HCT116 (cell line): ENCODE measurements around the gene TPM3. TPM values are rescaled to one million over a fixed set of nuclear protein-coding genes. Genes with fewer than 3 reads are reported as not detected.

Experiments
- ATAC-seq: fragments of 200-7000 bp; cut with Tn5 transposase; 2 replicates; pipeline ENCODE4 v1.9.1; 2020; ENCODE audit warnings: mild to moderate bottlenecking, moderate library complexity
- BruUV-seq: library from RNA; stranded (reverse); fragments of 400-500 nt; replicated peaks from 2 replicates; lab custom pipeline; 2021; lab: Mats Ljungman, UMichigan
- CTCF ChIA-PET: fragments of 300-600 bp; sonication (Branson Sonifier 250); formaldehyde crosslinking; loops from one replicate; lab custom pipeline; 2021; ENCODE audit warnings: antibody characterized with exemption; lab: Charles Lee
- POLR2A ChIA-PET: fragments of 300-600, 350-600 bp; sonication (Branson Sonifier 250); formaldehyde crosslinking; loops from one replicate; lab custom pipeline; 2021; ENCODE audit warnings: antibody characterized with exemption; lab: Charles Lee
- RAD21 ChIA-PET, 2 experiments: fragments of 300-600 bp; sonication (Branson Sonifier 250); formaldehyde crosslinking; loops; one replicate each; lab custom pipeline; 2023; ENCODE audit warnings: low total read pairs in 2 of 2; ENCODE audit not compliant: uncharacterized antibody in 2 of 2, unreplicated experiment in 2 of 2, low non-redundant PET in 1 of 2; lab: Charles Lee
- DNase-seq: peaks from one replicate; pipeline ENCODE4 v3.0.0-alpha.2; 2010; ENCODE audit warnings: low read depth, low spot score
- H2AFZ ChIP-seq: fragments of 200-600 bp; shearing (Covaris generic), sonication (generic); 2 replicates; pipeline ENCODE4 v1.6.1; 2017; ENCODE audit warnings: low read depth, mixed run types, mixed read lengths, antibody characterized with exemption, low read length; ENCODE audit not compliant: poor library complexity, severe bottlenecking
- H3K27ac ChIP-seq: 2 replicates; pipeline ENCODE4 v1.5.1; 2012; ENCODE audit warnings: low read depth, low read length
- H3K27me3 ChIP-seq: fragments of 200-600 bp; sonication (generic); 2 replicates; pipeline ENCODE4 v1.6.1; 2016; ENCODE audit warnings: mixed run types, low read length, mixed read lengths; ENCODE audit not compliant: insufficient read depth
- H3K36me3 ChIP-seq, 2 experiments: fragments of 200-500 bp in 1 of 2; fragments of 200-600 bp in 1 of 2; sonication (Bioruptor generic) in 1 of 2; sonication (generic) in 1 of 2; 2 replicates each; pipeline versions ENCODE4 v1.5.1 to v1.6.1; 2014 to 2016; ENCODE audit warnings: low read length in 2 of 2, inconsistent platforms in 1 of 2, mixed read lengths in 1 of 2, mixed run types in 1 of 2; ENCODE audit not compliant: insufficient read depth in 2 of 2, control insufficient read depth in 1 of 2
- H3K4me1 ChIP-seq, 2 experiments: fragments of 200-600 bp in 1 of 2; sonication (generic) in 1 of 2; 2 replicates each; pipeline versions ENCODE4 v1.5.1 to v1.6.1; 2012 to 2017; ENCODE audit warnings: low read length in 2 of 2, inconsistent platforms in 1 of 2, mild to moderate bottlenecking in 1 of 2, mixed read lengths in 1 of 2, mixed run types in 1 of 2, moderate library complexity in 1 of 2; ENCODE audit not compliant: insufficient read depth in 2 of 2, control insufficient read depth in 1 of 2
- H3K4me2 ChIP-seq: fragments of 200-600 bp; sonication (generic); 2 replicates; pipeline ENCODE4 v1.6.1; 2017; ENCODE audit warnings: mixed run types, low read length, mixed read lengths
- H3K4me3 ChIP-seq, 2 experiments: fragments of 200-600 bp in 1 of 2; sonication (generic) in 1 of 2; replicated peaks in 1 of 2; 2 replicates each; pipeline ENCODE4 v1.5.1; 2011 to 2016; ENCODE audit warnings: low read length in 2 of 2, control low read depth in 1 of 2, low read depth in 1 of 2, mild to moderate bottlenecking in 1 of 2, mixed read lengths in 1 of 2, mixed run types in 1 of 2
- H3K79me2 ChIP-seq: fragments of 200-600 bp; sonication (generic); 2 replicates; pipeline ENCODE4 v1.6.1; 2017; ENCODE audit warnings: mild to moderate bottlenecking, mixed run types, low read length, moderate library complexity, mixed read lengths; ENCODE audit not compliant: insufficient read depth
- H3K9ac ChIP-seq: fragments of 200-600 bp; sonication (generic); 2 replicates; pipeline ENCODE4 v1.6.1; 2016; ENCODE audit warnings: low read length, mixed read lengths
- H3K9me2 ChIP-seq: fragments of 200-600 bp; sonication (generic), shearing (Covaris generic); 2 replicates; pipeline ENCODE4 v1.6.1; 2017; ENCODE audit warnings: mixed run types, mild to moderate bottlenecking, moderate library complexity; ENCODE audit not compliant: insufficient read depth
- H3K9me3 ChIP-seq, 2 experiments: fragments of 200-500 bp in 1 of 2; fragments of 200-600 bp in 1 of 2; sonication (Bioruptor generic) in 1 of 2; sonication (generic) in 1 of 2; 2 replicates each; pipeline ENCODE4 v1.6.1; 2014 to 2017; ENCODE audit warnings: low read length in 2 of 2, mixed read lengths in 2 of 2, inconsistent platforms in 1 of 2, low read depth in 1 of 2, mild to moderate bottlenecking in 1 of 2, mixed run types in 1 of 2, moderate library complexity in 1 of 2; ENCODE audit not compliant: control insufficient read depth in 1 of 2, insufficient read depth in 1 of 2
- H4K20me1 ChIP-seq: fragments of 200-600 bp; sonication (generic), shearing (Covaris generic); 2 replicates; pipeline ENCODE4 v1.6.1; 2017; ENCODE audit warnings: mixed run types, mild to moderate bottlenecking, moderate library complexity; ENCODE audit not compliant: insufficient read depth
- ATF3 ChIP-seq: IDR thresholded peaks from 2 replicates; pipeline ENCODE4 v1.6.1; 2012
- CBX3 ChIP-seq: IDR thresholded peaks from 2 replicates; pipeline ENCODE4 v1.6.1; 2012; ENCODE audit warnings: low read depth
- CEBPB ChIP-seq: IDR thresholded peaks from 2 replicates; pipeline ENCODE4 v1.6.1; 2012; ENCODE audit warnings: low read depth
- CTCF ChIP-seq, 3 experiments: fragments of 200-600 bp in 1 of 3; sonication (generic) in 1 of 3; IDR thresholded peaks in 2 of 3; conservative IDR thresholded peaks in 1 of 3; 2 replicates each; pipeline ENCODE4 v1.5.1; 2012 to 2017; ENCODE audit warnings: low read depth in 2 of 3, low read length in 2 of 3, antibody characterized with exemption in 1 of 3, borderline replicate concordance in 1 of 3, control low read depth in 1 of 3, mild to moderate bottlenecking in 1 of 3, mixed read lengths in 1 of 3, mixed run types in 1 of 3, moderate library complexity in 1 of 3; ENCODE audit not compliant: insufficient read depth in 1 of 3
- EGR1 ChIP-seq: IDR thresholded peaks from 2 replicates; pipeline ENCODE4 v1.6.1; 2012; ENCODE audit warnings: low read depth
- ELF1 ChIP-seq: IDR thresholded peaks from 2 replicates; pipeline ENCODE4 v1.6.1; 2012; ENCODE audit warnings: low read depth, borderline replicate concordance
- EZH2phosphoT487 ChIP-seq: fragments of 200-600 bp; IDR thresholded peaks from 2 replicates; pipeline ENCODE4 v1.6.1; 2018; ENCODE audit warnings: antibody characterized with exemption, borderline replicate concordance
- FOSL1 ChIP-seq: IDR thresholded peaks from 2 replicates; pipeline ENCODE4 v1.6.1; 2012; ENCODE audit warnings: low read depth
- JUND ChIP-seq: IDR thresholded peaks from 2 replicates; pipeline ENCODE4 v1.6.1; 2012
- MAX ChIP-seq: IDR thresholded peaks from 2 replicates; pipeline ENCODE4 v1.6.1; 2012
- POLR2AphosphoS5 ChIP-seq: IDR thresholded peaks from 2 replicates; pipeline ENCODE4 v1.6.1; 2011; ENCODE audit warnings: mild to moderate bottlenecking, low read depth, low read length, moderate library complexity
- RAD21 ChIP-seq: IDR thresholded peaks from 2 replicates; pipeline ENCODE4 v1.6.1; 2012; ENCODE audit warnings: low read depth, mild to moderate bottlenecking
- REST ChIP-seq: IDR thresholded peaks from 2 replicates; pipeline ENCODE4 v1.6.1; 2012; ENCODE audit warnings: low read depth
- SIN3A ChIP-seq: IDR thresholded peaks from 2 replicates; pipeline ENCODE4 v1.6.1; 2012; ENCODE audit warnings: low read depth
- SP1 ChIP-seq: IDR thresholded peaks from 2 replicates; pipeline ENCODE4 v1.6.1; 2012; ENCODE audit warnings: low read depth
- SRF ChIP-seq: IDR thresholded peaks from 2 replicates; pipeline ENCODE4 v1.6.1; 2012; ENCODE audit warnings: low read depth
- YY1 ChIP-seq: IDR thresholded peaks from 2 replicates; pipeline ENCODE4 v1.6.1; 2011; ENCODE audit warnings: low read length, low read depth, moderate library complexity, mild to moderate bottlenecking; ENCODE audit not compliant: insufficient replicate concordance; ENCODE audit errors: extremely low read depth
- ZBTB33 ChIP-seq: IDR thresholded peaks from 2 replicates; pipeline ENCODE4 v1.6.1; 2011; ENCODE audit warnings: mild to moderate bottlenecking, low read length, moderate library complexity; ENCODE audit not compliant: insufficient replicate concordance; ENCODE audit errors: extremely low read depth
- ZNF274 ChIP-seq: fragments of 200-500 bp; sonication (Bioruptor generic); IDR thresholded peaks from 2 replicates; pipeline ENCODE4 v1.6.1; 2014; ENCODE audit warnings: mild to moderate bottlenecking, low read depth, low read length, inconsistent platforms
- intact Hi-C: fragments of 100-400 bp; cut with micrococcal nuclease; formaldehyde crosslinking; loops from 2 replicates; pipeline ENCODE4 v1.10.0; 2022
- total RNA-seq: library from RNA; stranded (reverse); gene quantifications from one replicate; pipeline ENCODE4 v1.2.1, GENCODE V29; 2021; ENCODE audit not compliant: unreplicated experiment

Gene TPM3
- total RNA-seq, 1 experiment from 2014 or later: 457 TPM

GRCh38 chr1:154186852-154187501, 4.9 kb downstream of the TPM3 start:
- Histone ChIP-seq H4K20me1 (peaks cover 2% of the 10 kb centered on the region; the same call in 1 of the 2 replicates), H3K36me3 (no peaks in the 10 kb centered on the region)
- TF ChIP-seq JUND: no peak
- no peak for TF ChIP-seq CTCF (IDR thresholded peaks at IDR 0.05 in 2 of 3, conservative IDR thresholded peaks at IDR 0.05 in 1 of 3; ENCODE audit: borderline replicate concordance in 1 of 3, insufficient read depth in 1 of 3, low read depth in 2 of 3, low read length in 2 of 3)
- no peak for TF ChIP-seq SRF
- TF ChIP-seq ZBTB33: no peak
- no peak for TF ChIP-seq ATF3
- TF ChIP-seq REST: no peak
- no peak for TF ChIP-seq SP1
- no peak for TF ChIP-seq YY1
- no peak for TF ChIP-seq RAD21
- no peak for TF ChIP-seq EZH2phosphoT487
- no peak for TF ChIP-seq MAX
- no peak for TF ChIP-seq EGR1
- no peak for TF ChIP-seq ELF1
- TF ChIP-seq FOSL1: no peak
- TF ChIP-seq SIN3A: no peak
- TF ChIP-seq CBX3: no peak
- no peak for TF ChIP-seq POLR2AphosphoS5
- no peak for TF ChIP-seq CEBPB
- TF ChIP-seq ZNF274: no peak
- TF ChIP-seq, all 23 proteins: peak for 0
- Histone ChIP-seq H3K27ac (no peak overlapping the region), H3K27me3 (peaks cover 9% of the 10 kb centered on the region; the same call in 1 of the 2 replicates), H3K4me1 (peaks cover 8 to 20% of the 10 kb centered on the region in 2 experiments), H3K9me3 (no peaks in the 10 kb centered on the region), H3K4me2 (no peak overlapping the region), H3K4me3 (no peak overlapping the region), H2AFZ (no peak overlapping the region), H3K79me2 (peaks cover 10% of the 10 kb centered on the region), H3K9me2 (no peaks in the 10 kb centered on the region), H3K9ac (no peak overlapping the region)
- RAD21 ChIA-PET: no interaction called here
- BruUV-seq: no TSS peak
- DNase-seq (no peak), ATAC-seq (no peak)
- POLR2A ChIA-PET: no interaction called here
- CTCF ChIA-PET: no interaction called here
- intact Hi-C loops: loop anchor here (1.0 to 10.0 kb wide), 4 partner anchors 85 to 358 kb away; partner anchors contain the start of gene HAX1
